Measurements from ENCODE around the gene TMOD1.

- TF ChIP-seq CTCF (IDR thresholded peaks at IDR 0.05; ENCODE audit: low read depth, low read length, poor library complexity, severe bottlenecking) (no peak), EZH2phosphoT487 (IDR thresholded peaks at IDR 0.05; ENCODE audit: borderline replicate concordance, low read length) (no peak)
Observed at GRCh38 chr9:97480174-97480573, 21.3 kb upstream of the TMOD1 start.

All from DOHH2 (cell line).